A549 (cell line): ENCODE results near the gene TNIP3. TPM values are rescaled to one million over a fixed set of nuclear protein-coding genes. Genes with fewer than 3 reads are reported as not detected.

Experiments
- ATAC-seq, 2 experiments: fragments of 200-7000 bp in 1 of 2; fragments of >200 bp in 1 of 2; cut with Nextera tagmentation in 1 of 2; cut with Tn5 transposase in 1 of 2; 3 replicates each; pipeline versions ENCODE4 v1.8.0 to v1.9.1; 2018 to 2020; ENCODE audit warnings: mild to moderate bottlenecking in 1 of 2, moderate library complexity in 1 of 2
- CTCF ChIA-PET: fragments of 300-600 bp; sonication (Branson Sonifier 250); formaldehyde crosslinking; extraction: SDS; loops from one replicate; lab custom pipeline; 2021; ENCODE audit warnings: antibody characterized with exemption, inconsistent platforms; lab: Yijun Ruan, JAX
- POLR2A ChIA-PET: fragments of 350-600 bp; formaldehyde crosslinking; extraction: SDS; loops from one replicate; lab custom pipeline; 2021; ENCODE audit warnings: antibody characterized with exemption, inconsistent platforms; lab: Yijun Ruan, JAX
- DNase-seq, 2 experiments: peaks; one replicate each; pipeline versions ENCODE4 v3.0.0 to v3.0.0-alpha.2; 2011 to 2016; ENCODE audit warnings: low read depth in 1 of 2, low spot score in 1 of 2
- FAIRE-seq: peaks from 2 replicates; lab custom pipeline; 2011; peaks lifted over from hg19 to GRCh38; lab: Jason Lieb, UNC
- H3K27ac ChIP-seq, 2 experiments: fragments of >200 bp; sonication (Bioruptor Twin); formaldehyde crosslinking; 3 replicates each; pipeline ENCODE4 v1.5.1; 2016 to 2017
- H3K4me1 ChIP-seq: fragments of >200 bp; sonication (Bioruptor Twin); formaldehyde crosslinking; 3 replicates; pipeline ENCODE4 v1.6.1; 2016
- H3K4me2 ChIP-seq: fragments of >200 bp; sonication (Bioruptor Twin); formaldehyde crosslinking; 3 replicates; pipeline ENCODE4 v1.6.1; 2016
- H3K4me3 ChIP-seq: fragments of >200 bp; sonication (Bioruptor Twin); formaldehyde crosslinking; 3 replicates; pipeline ENCODE4 v1.5.1; 2016
- H3K9me3 ChIP-seq: fragments of >200 bp; sonication (Bioruptor Twin); formaldehyde crosslinking; 3 replicates; pipeline ENCODE4 v1.6.1; 2016
- CBX8 ChIP-seq: fragments of 200-600 bp; sonication (generic); IDR thresholded peaks from 2 replicates; pipeline ENCODE4 v1.6.1; 2016
- CHD2 ChIP-seq: fragments of 150-350 bp; IDR thresholded peaks from 2 replicates; pipeline ENCODE4 v1.6.1; 2014; ENCODE audit warnings: low read length; ENCODE audit not compliant: partially characterized antibody
- EHMT2 ChIP-seq: fragments of 200-600 bp; sonication (generic); IDR thresholded peaks from 2 replicates; pipeline ENCODE4 v1.6.1; 2016; ENCODE audit warnings: antibody characterized with exemption, low read depth, mild to moderate bottlenecking, moderate library complexity
- ESRRA ChIP-seq: fragments of 150-350 bp; IDR thresholded peaks from 2 replicates; pipeline ENCODE4 v1.6.1; 2014; ENCODE audit warnings: mild to moderate bottlenecking, low read length, borderline replicate concordance
- FOSB ChIP-seq: fragments of 250-450 bp; sonication (Bioruptor Pico); IDR thresholded peaks from 2 replicates; pipeline ENCODE4 v1.5.0; 2020; ENCODE audit warnings: mild to moderate bottlenecking, moderate library complexity
- FOSL2 ChIP-seq, 2 experiments: fragments of 450-650 bp in 1 of 2; fragments of >200 bp in 1 of 2; sonication (Bioruptor Twin) in 1 of 2; formaldehyde crosslinking; IDR thresholded peaks; 2 replicates each; pipeline versions ENCODE4 v1.5.0 to v1.6.1; 2016 to 2020; ENCODE audit warnings: mild to moderate bottlenecking in 1 of 2, moderate library complexity in 1 of 2
- HDAC2 ChIP-seq: fragments of 200-600 bp; sonication (generic); IDR thresholded peaks from 2 replicates; pipeline ENCODE4 v1.6.1; 2016
- HOXA7 ChIP-seq: fragments of 250-450 bp; sonication (Bioruptor Pico); IDR thresholded peaks from 2 replicates; pipeline ENCODE4 v1.5.0; 2020; ENCODE audit warnings: mild to moderate bottlenecking, moderate library complexity
- HOXB13 ChIP-seq: fragments of 250-450 bp; sonication (Bioruptor Pico); IDR thresholded peaks from 2 replicates; pipeline ENCODE4 v1.5.0; 2020; ENCODE audit warnings: low read depth, mild to moderate bottlenecking, moderate library complexity
- KDM5A ChIP-seq: fragments of 200-600 bp; sonication (generic); IDR thresholded peaks from 2 replicates; pipeline ENCODE4 v1.6.1; 2016; ENCODE audit warnings: antibody characterized with exemption, mild to moderate bottlenecking
- POLR2A ChIP-seq: IDR thresholded peaks from 2 replicates; pipeline ENCODE4 v1.6.1; 2012; ENCODE audit warnings: mild to moderate bottlenecking, low read length
- POLR2AphosphoS2 ChIP-seq: conservative IDR thresholded peaks from 2 replicates; pipeline ENCODE4 v1.6.1; 2012; ENCODE audit warnings: low read length, improper control_type of control experiment, inconsistent platforms
- TP53 ChIP-seq: fragments of 250-450 bp; sonication (Bioruptor Pico); IDR thresholded peaks from 2 replicates; pipeline ENCODE4 v1.5.0; 2021; ENCODE audit warnings: mild to moderate bottlenecking, moderate library complexity
- whole genome bisulfite sequencing: methylation state at CpG from one replicate; pipeline ENCODE4 v1.1.6; 2017; ENCODE audit errors: missing lambda C conversion rate; 5-methylcytosine and 5-hydroxymethylcytosine counted together
- polyA plus RNA-seq, 4 experiments: library from polyadenylated mRNA; depleted of rRNA in 3 of 4; stranded (reverse); fragments of >200 nt; fragmentation: RNase III in 1 of 4; extraction: RNeasy Plus Mini Kit Qiagen cat#74134 plus additional on column Dnase treatment in 1 of 4; gene quantifications; 2 replicates in 3 of 4; 3 replicates in 1 of 4; pipeline ENCODE4 v1.2.3, GENCODE V29; 2011 to 2017
- TF ChIP-seq, protein P1 (sequence below): fragments of 450-650 bp; IDR thresholded peaks from 2 replicates; pipeline ENCODE4 v1.6.1; 2014; ENCODE audit warnings: antibody characterized with exemption
- TF ChIP-seq, protein P2 (sequence below): fragments of >200 bp; sonication (Bioruptor Twin); formaldehyde crosslinking; IDR thresholded peaks from 3 replicates; pipeline ENCODE4 v1.5.1; 2016
- TF ChIP-seq, protein P3 (sequence below): fragments of 250-450 bp; sonication (Bioruptor Pico); IDR thresholded peaks from 2 replicates; pipeline ENCODE4 v1.5.0; 2021; ENCODE audit warnings: mild to moderate bottlenecking, moderate library complexity, borderline replicate concordance
- TF ChIP-seq, protein P4 (sequence below): fragments of >200 bp; sonication (Bioruptor Twin); formaldehyde crosslinking; IDR thresholded peaks from 2 replicates; pipeline ENCODE4 v1.6.1; 2016

The TNIP3 gene
- polyA plus RNA-seq, 2 of the 4 experiments (the other 2 are of a cell fraction): 0.46 to 0.58 TPM

DNA sequence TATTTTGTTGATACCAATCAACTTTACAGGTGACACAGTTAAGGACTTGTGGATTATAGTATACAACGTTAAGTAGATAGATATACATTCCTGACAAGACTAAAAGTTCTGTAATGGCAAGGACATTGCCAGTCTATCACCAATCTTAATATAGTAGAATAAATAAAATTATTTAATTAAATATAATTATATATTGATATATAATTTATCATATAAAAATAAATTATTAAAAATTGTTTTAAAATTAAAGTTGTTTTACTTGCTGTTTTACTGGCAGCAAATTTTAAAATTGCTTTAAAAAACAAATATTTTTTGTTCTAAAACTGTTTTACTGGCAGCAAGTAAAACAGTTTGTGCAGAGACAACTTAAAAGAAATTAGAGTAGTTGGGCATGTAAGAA is 18.7 kb downstream of the TNIP3 start:
- CTCF ChIA-PET: no interaction called here
- no peak for ATAC-seq
- no peak overlapping the region for H3K27ac ChIP-seq
- H3K4me2 ChIP-seq: no peak overlapping the region
- POLR2A ChIA-PET: no interaction called here
- DNase-seq: no peak
- TF ChIP-seq, protein P1, sequence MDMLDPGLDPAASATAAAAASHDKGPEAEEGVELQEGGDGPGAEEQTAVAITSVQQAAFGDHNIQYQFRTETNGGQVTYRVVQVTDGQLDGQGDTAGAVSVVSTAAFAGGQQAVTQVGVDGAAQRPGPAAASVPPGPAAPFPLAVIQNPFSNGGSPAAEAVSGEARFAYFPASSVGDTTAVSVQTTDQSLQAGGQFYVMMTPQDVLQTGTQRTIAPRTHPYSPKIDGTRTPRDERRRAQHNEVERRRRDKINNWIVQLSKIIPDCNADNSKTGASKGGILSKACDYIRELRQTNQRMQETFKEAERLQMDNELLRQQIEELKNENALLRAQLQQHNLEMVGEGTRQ: no peak
- TF ChIP-seq, protein P2, sequence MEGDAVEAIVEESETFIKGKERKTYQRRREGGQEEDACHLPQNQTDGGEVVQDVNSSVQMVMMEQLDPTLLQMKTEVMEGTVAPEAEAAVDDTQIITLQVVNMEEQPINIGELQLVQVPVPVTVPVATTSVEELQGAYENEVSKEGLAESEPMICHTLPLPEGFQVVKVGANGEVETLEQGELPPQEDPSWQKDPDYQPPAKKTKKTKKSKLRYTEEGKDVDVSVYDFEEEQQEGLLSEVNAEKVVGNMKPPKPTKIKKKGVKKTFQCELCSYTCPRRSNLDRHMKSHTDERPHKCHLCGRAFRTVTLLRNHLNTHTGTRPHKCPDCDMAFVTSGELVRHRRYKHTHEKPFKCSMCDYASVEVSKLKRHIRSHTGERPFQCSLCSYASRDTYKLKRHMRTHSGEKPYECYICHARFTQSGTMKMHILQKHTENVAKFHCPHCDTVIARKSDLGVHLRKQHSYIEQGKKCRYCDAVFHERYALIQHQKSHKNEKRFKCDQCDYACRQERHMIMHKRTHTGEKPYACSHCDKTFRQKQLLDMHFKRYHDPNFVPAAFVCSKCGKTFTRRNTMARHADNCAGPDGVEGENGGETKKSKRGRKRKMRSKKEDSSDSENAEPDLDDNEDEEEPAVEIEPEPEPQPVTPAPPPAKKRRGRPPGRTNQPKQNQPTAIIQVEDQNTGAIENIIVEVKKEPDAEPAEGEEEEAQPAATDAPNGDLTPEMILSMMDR: no peak
- TF ChIP-seq EHMT2: no peak
- TF ChIP-seq CBX8: no peak
- TF ChIP-seq KDM5A: no peak
- no peak for TF ChIP-seq POLR2A
- TF ChIP-seq FOSL2 (IDR thresholded peaks at IDR 0.05): no peak
- TF ChIP-seq FOSL2 (CRISPR knock-in tag; IDR thresholded peaks at IDR 0.05): no peak
- TF ChIP-seq FOSB: no peak
- TF ChIP-seq HOXA7 (CRISPR knock-in tag): no peak
- no peak for TF ChIP-seq HOXB13 (CRISPR knock-in tag)
- no peak for TF ChIP-seq CHD2
- TF ChIP-seq, protein P3, sequence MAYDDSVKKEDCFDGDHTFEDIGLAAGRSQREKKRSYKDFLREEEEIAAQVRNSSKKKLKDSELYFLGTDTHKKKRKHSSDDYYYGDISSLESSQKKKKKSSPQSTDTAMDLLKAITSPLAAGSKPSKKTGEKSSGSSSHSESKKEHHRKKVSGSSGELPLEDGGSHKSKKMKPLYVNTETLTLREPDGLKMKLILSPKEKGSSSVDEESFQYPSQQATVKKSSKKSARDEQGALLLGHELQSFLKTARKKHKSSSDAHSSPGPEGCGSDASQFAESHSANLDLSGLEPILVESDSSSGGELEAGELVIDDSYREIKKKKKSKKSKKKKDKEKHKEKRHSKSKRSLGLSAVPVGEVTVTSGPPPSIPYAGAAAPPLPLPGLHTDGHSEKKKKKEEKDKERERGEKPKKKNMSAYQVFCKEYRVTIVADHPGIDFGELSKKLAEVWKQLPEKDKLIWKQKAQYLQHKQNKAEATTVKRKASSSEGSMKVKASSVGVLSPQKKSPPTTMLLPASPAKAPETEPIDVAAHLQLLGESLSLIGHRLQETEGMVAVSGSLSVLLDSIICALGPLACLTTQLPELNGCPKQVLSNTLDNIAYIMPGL (CRISPR knock-in tag): no peak
- no peak for TF ChIP-seq TP53 (CRISPR knock-in tag)
- no peaks in the 10 kb centered on the region for H3K4me1 ChIP-seq
- H3K4me3 ChIP-seq: no peak overlapping the region
- no peak for FAIRE-seq
- 78% methylated on average over 1 of the region's 1 CpG for WGBS
- no peaks in the 10 kb centered on the region for H3K9me3 ChIP-seq

DNA sequence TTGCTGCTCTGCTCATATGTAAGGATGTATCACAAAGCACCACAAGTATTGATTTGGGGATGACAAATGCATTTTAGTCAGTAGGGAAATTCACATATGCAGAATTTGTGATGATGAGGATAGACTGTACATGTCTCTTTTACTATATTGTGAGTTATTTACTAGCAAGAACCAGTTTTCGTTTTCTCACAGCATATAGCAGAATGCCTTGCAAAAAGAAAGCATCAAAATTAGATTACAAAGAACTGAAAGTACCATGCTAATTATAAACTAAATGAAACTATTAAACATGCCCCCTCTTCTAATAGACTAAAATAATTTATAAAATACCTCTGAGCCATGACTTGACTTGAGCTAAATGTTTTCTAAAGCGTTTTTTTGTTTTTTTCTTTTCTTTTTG is 20.1 kb downstream of the TNIP3 start:
- no peaks in the 10 kb centered on the region for H3K4me1 ChIP-seq
- H3K9me3 ChIP-seq: no peaks in the 10 kb centered on the region
- ChIA-PET POLR2A (no interaction called here), CTCF (no interaction called here)
- DNase-seq (no peak), FAIRE-seq (no peak), ATAC-seq (no peak)
- H3K4me2 ChIP-seq: no peak overlapping the region
- H3K4me3 ChIP-seq: no peak overlapping the region
- TF ChIP-seq ESRRA: no peak
- TF ChIP-seq, protein P4, sequence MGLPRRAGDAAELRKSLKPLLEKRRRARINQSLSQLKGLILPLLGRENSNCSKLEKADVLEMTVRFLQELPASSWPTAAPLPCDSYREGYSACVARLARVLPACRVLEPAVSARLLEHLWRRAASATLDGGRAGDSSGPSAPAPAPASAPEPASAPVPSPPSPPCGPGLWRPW: no peak
- WGBS: 63% methylated on average over 2 of the region's 2 CpGs
- no peak overlapping the region for H3K27ac ChIP-seq

DNA sequence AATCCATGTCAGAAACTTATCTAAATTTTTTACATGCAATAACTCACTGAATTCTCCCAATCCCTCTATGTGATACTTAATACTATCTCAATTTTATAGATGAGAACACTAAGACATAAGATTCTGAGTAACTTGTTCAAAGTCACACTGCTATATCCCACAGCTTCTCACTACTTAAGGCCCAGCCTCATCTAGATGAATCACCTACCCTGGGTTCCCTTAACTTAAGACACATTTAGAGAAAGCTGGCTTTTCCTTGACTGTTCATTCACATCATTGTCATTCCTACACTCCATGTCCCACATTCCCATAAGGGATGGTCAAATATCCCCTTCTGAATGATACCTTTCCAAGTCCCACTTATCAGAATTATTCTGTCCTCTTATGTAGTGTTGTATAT is 21.0 kb downstream of the TNIP3 start:
- Histone ChIP-seq H3K4me3 (no peak overlapping the region), H3K4me2 (no peak overlapping the region), H3K27ac (no peak overlapping the region), H3K9me3 (no peaks in the 10 kb centered on the region), H3K4me1 (no peaks in the 10 kb centered on the region)
- ChIA-PET CTCF (no interaction called here), POLR2A (no interaction called here)
- FAIRE-seq (no peak), ATAC-seq (no peak), DNase-seq (no peak)
- TF ChIP-seq POLR2AphosphoS2: no peak
- TF ChIP-seq HDAC2: no peak
